ENCODE measurements around the gene IQCK. TPM values are rescaled to one million over a fixed set of nuclear protein-coding genes. Genes with fewer than 3 reads are reported as not detected.

IQCK gene
- polyA plus RNA-seq, 2 of the 4 experiments (the other 2 are of a cell fraction): 10.3 to 15.6 TPM

DNA sequence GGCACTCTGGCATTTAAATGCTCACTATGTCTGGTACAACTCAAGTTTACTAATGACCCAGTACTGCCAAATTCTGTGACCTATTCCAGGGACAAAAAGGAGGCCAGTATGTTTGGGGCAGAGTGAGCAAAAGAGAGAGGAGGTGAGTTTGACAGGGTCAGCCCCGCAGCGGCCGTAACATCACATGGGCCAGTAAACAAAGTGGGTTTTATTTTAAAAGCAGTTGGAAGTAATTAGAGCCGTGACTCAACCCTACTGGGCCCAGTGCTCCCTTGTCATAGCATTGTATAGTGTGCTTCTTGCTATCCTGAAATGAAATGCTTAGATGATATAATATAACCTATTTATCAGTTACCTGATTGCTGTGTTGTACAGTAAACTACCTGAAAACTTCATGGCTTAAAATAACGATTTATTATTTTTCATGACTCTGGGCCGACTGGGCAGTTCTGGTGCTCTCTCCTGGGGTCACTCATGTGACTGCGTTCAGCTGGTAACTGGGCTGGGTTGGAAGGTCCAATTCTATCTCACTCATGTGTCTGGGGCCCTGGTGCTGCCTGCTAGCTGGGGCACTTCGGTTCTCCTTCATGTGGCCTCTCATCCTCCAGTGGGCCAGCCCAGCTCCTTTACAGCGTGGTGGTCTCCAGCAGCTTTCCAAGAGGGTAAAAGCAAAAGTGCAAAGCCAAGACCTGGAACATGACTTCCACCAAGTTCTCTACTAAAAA, 27.4 kb downstream of the IQCK start:
- no peak for FAIRE-seq
- ATAC-seq: no peak
- ChIA-PET POLR2A (no interaction called here), CTCF (interaction anchor here (0.5 kb wide), 1 partner anchor 205 kb away, joined by 5 read pairs; no protein-coding TSS in a partner anchor)
- no peak overlapping the region for H3K27ac ChIP-seq
- H3K4me1 ChIP-seq: peaks cover 25% of the 10 kb centered on the region
- no peak overlapping the region for H3K4me2 ChIP-seq
- TF ChIP-seq, protein P1, sequence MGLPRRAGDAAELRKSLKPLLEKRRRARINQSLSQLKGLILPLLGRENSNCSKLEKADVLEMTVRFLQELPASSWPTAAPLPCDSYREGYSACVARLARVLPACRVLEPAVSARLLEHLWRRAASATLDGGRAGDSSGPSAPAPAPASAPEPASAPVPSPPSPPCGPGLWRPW (IDR thresholded peaks at IDR 0.05): no peak
- TF ChIP-seq, protein P2, sequence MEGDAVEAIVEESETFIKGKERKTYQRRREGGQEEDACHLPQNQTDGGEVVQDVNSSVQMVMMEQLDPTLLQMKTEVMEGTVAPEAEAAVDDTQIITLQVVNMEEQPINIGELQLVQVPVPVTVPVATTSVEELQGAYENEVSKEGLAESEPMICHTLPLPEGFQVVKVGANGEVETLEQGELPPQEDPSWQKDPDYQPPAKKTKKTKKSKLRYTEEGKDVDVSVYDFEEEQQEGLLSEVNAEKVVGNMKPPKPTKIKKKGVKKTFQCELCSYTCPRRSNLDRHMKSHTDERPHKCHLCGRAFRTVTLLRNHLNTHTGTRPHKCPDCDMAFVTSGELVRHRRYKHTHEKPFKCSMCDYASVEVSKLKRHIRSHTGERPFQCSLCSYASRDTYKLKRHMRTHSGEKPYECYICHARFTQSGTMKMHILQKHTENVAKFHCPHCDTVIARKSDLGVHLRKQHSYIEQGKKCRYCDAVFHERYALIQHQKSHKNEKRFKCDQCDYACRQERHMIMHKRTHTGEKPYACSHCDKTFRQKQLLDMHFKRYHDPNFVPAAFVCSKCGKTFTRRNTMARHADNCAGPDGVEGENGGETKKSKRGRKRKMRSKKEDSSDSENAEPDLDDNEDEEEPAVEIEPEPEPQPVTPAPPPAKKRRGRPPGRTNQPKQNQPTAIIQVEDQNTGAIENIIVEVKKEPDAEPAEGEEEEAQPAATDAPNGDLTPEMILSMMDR (IDR thresholded peaks at IDR 0.05): no peak
- TF ChIP-seq, protein P3, sequence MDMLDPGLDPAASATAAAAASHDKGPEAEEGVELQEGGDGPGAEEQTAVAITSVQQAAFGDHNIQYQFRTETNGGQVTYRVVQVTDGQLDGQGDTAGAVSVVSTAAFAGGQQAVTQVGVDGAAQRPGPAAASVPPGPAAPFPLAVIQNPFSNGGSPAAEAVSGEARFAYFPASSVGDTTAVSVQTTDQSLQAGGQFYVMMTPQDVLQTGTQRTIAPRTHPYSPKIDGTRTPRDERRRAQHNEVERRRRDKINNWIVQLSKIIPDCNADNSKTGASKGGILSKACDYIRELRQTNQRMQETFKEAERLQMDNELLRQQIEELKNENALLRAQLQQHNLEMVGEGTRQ (IDR thresholded peaks at IDR 0.05): no peak
- TF ChIP-seq BHLHE40 (IDR thresholded peaks at IDR 0.05; ENCODE audit: low read depth, low read length) (no peak), FOSL2 (IDR thresholded peaks at IDR 0.05) (no peak), FOSL2 (CRISPR knock-in tag; IDR thresholded peaks at IDR 0.05) (no peak), RFX5 (IDR thresholded peaks at IDR 0.05) (no peak), HOXB13 (CRISPR knock-in tag; IDR thresholded peaks at IDR 0.05; ENCODE audit: low read depth) (no peak), HOXA7 (CRISPR knock-in tag; IDR thresholded peaks at IDR 0.05) (no peak), FOXS1 (CRISPR knock-in tag; IDR thresholded peaks at IDR 0.05) (no peak), RARB (CRISPR knock-in tag; IDR thresholded peaks at IDR 0.05) (no peak), JUN (IDR thresholded peaks at IDR 0.05) (no peak), NFE2L2 (conservative IDR thresholded peaks at IDR 0.05; ENCODE audit: low read length) (no peak), MYC (IDR thresholded peaks at IDR 0.05; ENCODE audit: borderline replicate concordance, low read length) (no peak), EHF (CRISPR knock-in tag; IDR thresholded peaks at IDR 0.05) (no peak), SMC3 (IDR thresholded peaks at IDR 0.05) (no peak)
- TF ChIP-seq, protein P4, sequence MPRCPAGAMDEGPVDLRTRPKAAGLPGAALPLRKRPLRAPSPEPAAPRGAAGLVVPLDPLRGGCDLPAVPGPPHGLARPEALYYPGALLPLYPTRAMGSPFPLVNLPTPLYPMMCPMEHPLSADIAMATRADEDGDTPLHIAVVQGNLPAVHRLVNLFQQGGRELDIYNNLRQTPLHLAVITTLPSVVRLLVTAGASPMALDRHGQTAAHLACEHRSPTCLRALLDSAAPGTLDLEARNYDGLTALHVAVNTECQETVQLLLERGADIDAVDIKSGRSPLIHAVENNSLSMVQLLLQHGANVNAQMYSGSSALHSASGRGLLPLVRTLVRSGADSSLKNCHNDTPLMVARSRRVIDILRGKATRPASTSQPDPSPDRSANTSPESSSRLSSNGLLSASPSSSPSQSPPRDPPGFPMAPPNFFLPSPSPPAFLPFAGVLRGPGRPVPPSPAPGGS (IDR thresholded peaks at IDR 0.05): no peak
- no peak overlapping the region for H3K4me3 ChIP-seq
- WGBS (ENCODE audit: missing lambda C conversion rate): 89% methylated on average over 9 of the region's 9 CpGs
- DNase-seq (ENCODE audit: low read depth in 1 of 2, low spot score in 1 of 2): no peak
- H3K9me3 ChIP-seq: no peaks in the 10 kb centered on the region

DNA sequence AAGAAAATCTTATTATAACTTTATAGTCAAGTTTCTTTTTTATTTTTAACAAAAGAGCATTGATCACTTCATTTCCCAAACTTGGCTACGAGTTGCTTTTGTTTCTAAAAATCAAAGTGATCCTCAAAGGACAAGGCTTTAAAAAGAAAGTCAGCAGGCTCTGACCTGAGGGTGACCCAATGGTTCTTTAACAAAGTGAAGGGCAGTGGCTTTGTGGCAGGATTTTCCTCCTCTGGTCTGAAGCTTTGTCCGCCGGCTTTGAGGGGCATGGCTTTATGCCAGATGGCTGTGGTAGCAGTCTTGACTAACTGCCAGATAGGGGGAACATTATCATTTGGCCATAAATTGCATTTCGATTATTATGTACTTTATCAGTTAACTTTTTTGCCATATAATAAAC, 28.5 kb downstream of the IQCK start:
- 78% methylated on average over 4 of the region's 4 CpGs for WGBS (ENCODE audit: missing lambda C conversion rate)
- Histone ChIP-seq H3K4me1 (peaks cover 25% of the 10 kb centered on the region), H3K4me3 (no peak overlapping the region), H3K9me3 (no peaks in the 10 kb centered on the region), H3K27ac (no peak overlapping the region), H3K4me2 (no peak overlapping the region)
- ATAC-seq (no peak), DNase-seq (ENCODE audit: low read depth in 1 of 2, low spot score in 1 of 2) (no peak), FAIRE-seq (peak; percentile 36)
- ChIA-PET POLR2A (no interaction called here), CTCF (interaction anchor here (0.6 to 1.3 kb wide), 2 partner anchors 25 to 208 kb away, joined by 3 to 4 read pairs; no protein-coding TSS in a partner anchor)
- no peak for TF ChIP-seq NPAS2 (CRISPR knock-in tag; IDR thresholded peaks at IDR 0.05; ENCODE audit: borderline replicate concordance)
- TF ChIP-seq ZFP36 (IDR thresholded peaks at IDR 0.05; ENCODE audit: borderline replicate concordance, partially characterized antibody): no peak
- TF ChIP-seq, protein P5, sequence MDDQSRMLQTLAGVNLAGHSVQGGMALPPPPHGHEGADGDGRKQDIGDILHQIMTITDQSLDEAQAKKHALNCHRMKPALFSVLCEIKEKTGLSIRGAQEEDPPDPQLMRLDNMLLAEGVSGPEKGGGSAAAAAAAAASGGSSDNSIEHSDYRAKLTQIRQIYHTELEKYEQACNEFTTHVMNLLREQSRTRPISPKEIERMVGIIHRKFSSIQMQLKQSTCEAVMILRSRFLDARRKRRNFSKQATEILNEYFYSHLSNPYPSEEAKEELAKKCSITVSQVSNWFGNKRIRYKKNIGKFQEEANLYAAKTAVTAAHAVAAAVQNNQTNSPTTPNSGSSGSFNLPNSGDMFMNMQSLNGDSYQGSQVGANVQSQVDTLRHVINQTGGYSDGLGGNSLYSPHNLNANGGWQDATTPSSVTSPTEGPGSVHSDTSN (IDR thresholded peaks at IDR 0.05): no peak

All from A549 (cell line).